Fibroblast of pulmonary artery (primary cell): ENCODE measurements around the gene APBB2.

Experiments
- DNase-seq: peaks from one replicate; pipeline ENCODE4 v3.0.0-alpha.2; 2010; ENCODE audit warnings: low read depth
- H3K4me3 ChIP-seq: replicated peaks from 2 replicates; pipeline ENCODE4 v1.5.1; 2011; ENCODE audit warnings: low read depth, mild to moderate bottlenecking, control low read depth, low read length, moderate library complexity
- CTCF ChIP-seq: IDR thresholded peaks from 2 replicates; pipeline ENCODE4 v1.5.1; 2011; ENCODE audit warnings: mild to moderate bottlenecking, control low read depth, low read length, inconsistent platforms; ENCODE audit errors: missing control alignments

APBB2 gene

GRCh38 chr4:40857956-40858355, 356.4 kb downstream of the APBB2 start:
- no peak for TF ChIP-seq CTCF
- no peak for DNase-seq
- H3K4me3 ChIP-seq = no peak overlapping the region

- H3K4me3 ChIP-seq = peak overlapping the region; percentile 46
- DNase-seq = peak; percentile 48
Observed at GRCh38 chr4:40856840-40857362, 357.4 kb downstream of the APBB2 start.

GRCh38 chr4:40856277-40856839, 358.0 kb downstream of the APBB2 start:
- TF ChIP-seq CTCF = no peak

More at GRCh38 chr4:40856840-40857362, 357.4 kb downstream of the APBB2 start:
- TF ChIP-seq CTCF = no peak

GRCh38 chr4:40850496-40850895, 363.8 kb downstream of the APBB2 start:
- H3K4me3 ChIP-seq = no peak overlapping the region
- no peak for TF ChIP-seq CTCF
- no peak for DNase-seq

More at GRCh38 chr4:40856277-40856839, 358.0 kb downstream of the APBB2 start:
- H3K4me3 ChIP-seq = peak overlapping the region; percentile 46
- DNase-seq = no peak

GRCh38 chr4:40848940-40849339, 365.4 kb downstream of the APBB2 start:
- peak; percentile 25 for DNase-seq
- TF ChIP-seq CTCF = no peak
- H3K4me3 ChIP-seq = no peak overlapping the region

- DNase-seq = no peak
- TF ChIP-seq CTCF = no peak
Observed at GRCh38 chr4:40848251-40848650, 366.1 kb downstream of the APBB2 start.

GRCh38 chr4:40846532-40846931, 367.8 kb downstream of the APBB2 start:
- DNase-seq = no peak
- no peak for TF ChIP-seq CTCF
- no peak overlapping the region for H3K4me3 ChIP-seq

More at GRCh38 chr4:40848251-40848650, 366.1 kb downstream of the APBB2 start:
- H3K4me3 ChIP-seq = no peak overlapping the region
